Retinal pigment epithelial cell (primary cell): ENCODE data around the gene SEC11A.

Source experiments
- DNase-seq: peaks from one replicate; pipeline ENCODE4 v3.0.0-alpha.2; 2010; ENCODE audit warnings: low read depth
- H3K4me3 ChIP-seq: 2 replicates; pipeline ENCODE4 v1.5.1; 2011; ENCODE audit warnings: mild to moderate bottlenecking, low read length, control low read depth, moderate library complexity
- TF ChIP-seq, protein P1 (sequence below): conservative IDR thresholded peaks from 2 replicates; pipeline ENCODE4 v1.5.1; 2011; ENCODE audit warnings: low read depth, low read length, control low read depth, inconsistent platforms

SEC11A gene

GRCh38 chr15:84659904-84660781 lies 55.8 kb downstream of the SEC11A start:
- no peak for DNase-seq
- H3K4me3 ChIP-seq, result no peak overlapping the region
- TF ChIP-seq, protein P1, sequence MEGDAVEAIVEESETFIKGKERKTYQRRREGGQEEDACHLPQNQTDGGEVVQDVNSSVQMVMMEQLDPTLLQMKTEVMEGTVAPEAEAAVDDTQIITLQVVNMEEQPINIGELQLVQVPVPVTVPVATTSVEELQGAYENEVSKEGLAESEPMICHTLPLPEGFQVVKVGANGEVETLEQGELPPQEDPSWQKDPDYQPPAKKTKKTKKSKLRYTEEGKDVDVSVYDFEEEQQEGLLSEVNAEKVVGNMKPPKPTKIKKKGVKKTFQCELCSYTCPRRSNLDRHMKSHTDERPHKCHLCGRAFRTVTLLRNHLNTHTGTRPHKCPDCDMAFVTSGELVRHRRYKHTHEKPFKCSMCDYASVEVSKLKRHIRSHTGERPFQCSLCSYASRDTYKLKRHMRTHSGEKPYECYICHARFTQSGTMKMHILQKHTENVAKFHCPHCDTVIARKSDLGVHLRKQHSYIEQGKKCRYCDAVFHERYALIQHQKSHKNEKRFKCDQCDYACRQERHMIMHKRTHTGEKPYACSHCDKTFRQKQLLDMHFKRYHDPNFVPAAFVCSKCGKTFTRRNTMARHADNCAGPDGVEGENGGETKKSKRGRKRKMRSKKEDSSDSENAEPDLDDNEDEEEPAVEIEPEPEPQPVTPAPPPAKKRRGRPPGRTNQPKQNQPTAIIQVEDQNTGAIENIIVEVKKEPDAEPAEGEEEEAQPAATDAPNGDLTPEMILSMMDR, result no peak

DNA sequence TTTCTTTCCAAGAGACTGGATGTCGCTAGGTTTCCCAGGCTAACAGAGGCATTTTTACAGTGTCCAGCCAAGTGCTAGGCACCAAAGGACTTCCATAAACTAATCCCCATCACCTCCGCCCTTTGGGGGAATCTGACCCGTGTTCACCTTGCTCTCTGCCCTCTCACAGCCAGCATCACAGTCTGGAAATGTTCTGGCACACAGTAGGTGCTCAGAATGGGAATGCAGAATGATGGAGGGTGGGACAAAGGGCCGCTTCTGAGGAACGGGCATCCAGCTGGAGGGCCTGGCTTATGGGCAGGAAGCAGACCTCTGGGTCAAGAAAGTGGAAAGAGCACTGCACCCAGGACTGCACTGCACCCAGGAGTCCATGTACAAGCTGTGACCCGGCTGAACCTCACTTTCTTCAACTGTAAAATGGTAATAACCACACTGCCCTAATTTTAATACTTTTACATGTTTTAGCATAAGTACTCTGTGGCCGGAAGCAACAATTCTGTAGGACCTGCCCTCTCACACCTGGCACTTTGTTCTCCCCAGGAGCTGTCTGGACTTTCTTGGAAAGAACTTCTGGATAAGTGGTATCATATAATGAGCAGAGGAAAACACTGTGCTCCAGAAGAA lies 57.0 kb downstream of the SEC11A start:
- TF ChIP-seq, protein P1, result no peak
- peak overlapping the region; percentile 53 for H3K4me3 ChIP-seq
- DNase-seq, result no peak

GRCh38 chr15:84658080-84658787 lies 57.7 kb downstream of the SEC11A start, which contains the start of gene NMB:
Gene NMB, minus strand, starts transcription at chr15:84658199. Its CDS starts 47 bp downstream, at chr15:84658152.
- peak within 1 kb of the TSS; percentile 53 for H3K4me3 ChIP-seq
- peak; percentile 50 for DNase-seq
- TF ChIP-seq, protein P1, result peak; percentile 35

DNA sequence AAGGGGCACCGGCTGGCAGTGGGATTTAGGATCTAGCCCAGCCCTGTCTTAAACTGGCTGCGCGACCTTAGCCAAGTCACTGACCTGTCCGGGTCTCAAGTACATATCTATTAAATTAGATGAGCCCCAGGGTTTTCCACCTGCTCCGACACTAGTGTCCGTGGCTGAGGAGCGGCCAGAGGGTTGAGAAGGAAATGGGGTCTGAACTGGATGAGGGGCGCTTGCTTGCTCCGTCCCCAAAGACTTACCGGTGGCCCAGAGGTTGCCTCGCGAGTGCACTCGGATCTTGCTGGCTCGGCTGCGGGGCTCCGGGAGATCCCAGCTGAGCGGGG lies 58.2 kb downstream of the SEC11A start:
- TF ChIP-seq, protein P1, result no peak
- H3K4me3 ChIP-seq, result peak overlapping the region; percentile 53
- no peak for DNase-seq

- TF ChIP-seq, protein P1, result no peak
- no peak for DNase-seq
- no peak overlapping the region for H3K4me3 ChIP-seq
Observed at GRCh38 chr15:84656972-84657371, 59.0 kb downstream of the SEC11A start.

DNA sequence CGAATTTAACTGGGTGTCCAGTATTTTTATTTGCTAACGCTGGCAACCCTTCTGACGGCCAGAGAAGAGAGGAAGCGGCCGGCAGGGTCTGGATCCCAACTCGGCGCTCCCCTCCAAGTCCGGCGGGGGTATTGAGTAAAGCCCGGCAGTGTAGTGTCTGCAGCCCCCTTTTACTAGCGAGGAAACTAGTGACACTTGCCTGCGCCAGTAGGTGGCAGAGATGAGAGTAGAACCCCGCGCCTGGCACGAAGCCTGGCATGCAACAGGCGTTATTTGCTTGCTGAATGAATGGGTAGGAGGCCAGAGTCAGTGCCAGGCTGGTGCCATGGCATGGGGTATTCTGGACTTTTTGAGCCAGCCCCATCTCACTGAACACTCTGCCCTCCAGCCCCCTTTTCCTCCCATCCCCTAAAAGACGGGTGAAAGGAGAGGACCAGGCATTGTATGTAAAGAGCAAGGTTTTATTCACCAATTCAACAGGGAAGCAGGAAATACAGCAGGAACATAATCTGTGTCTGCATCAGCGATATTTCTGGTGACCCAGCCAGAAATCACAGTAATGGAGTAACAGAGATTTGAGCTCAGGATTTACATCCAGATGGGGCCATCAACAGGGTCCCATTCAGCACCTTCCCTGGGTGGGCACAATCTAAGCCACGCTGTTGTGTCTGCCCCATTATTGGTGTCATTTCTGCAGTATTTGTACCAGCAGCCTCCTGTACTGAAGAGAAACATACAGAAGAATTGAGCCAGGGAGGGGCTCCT lies 61.1 kb downstream of the SEC11A start:
- TF ChIP-seq, protein P1, result peak; percentile 83

More for the DNA sequence above, 61.1 kb downstream of the SEC11A start:
- peak; percentile 58 for DNase-seq
- H3K4me3 ChIP-seq, result peak overlapping the region; percentile 94
